NCI-H345 treated with DMSO at 0.1 percent for 48 hours (cell line): Measurements from ENCODE around the gene ABHD1.
"Not testable (repeated sequence)": the region's sequence is repeated elsewhere in the genome, so short reads cannot be mapped to it uniquely, and the experiment has no call there.

Experiments
- DNase-seq: peaks from one replicate; lab custom pipeline; 2025; ENCODE audit not compliant: unreplicated experiment; lab: John Stamatoyannopoulos, UW

Gene ABHD1

DNA sequence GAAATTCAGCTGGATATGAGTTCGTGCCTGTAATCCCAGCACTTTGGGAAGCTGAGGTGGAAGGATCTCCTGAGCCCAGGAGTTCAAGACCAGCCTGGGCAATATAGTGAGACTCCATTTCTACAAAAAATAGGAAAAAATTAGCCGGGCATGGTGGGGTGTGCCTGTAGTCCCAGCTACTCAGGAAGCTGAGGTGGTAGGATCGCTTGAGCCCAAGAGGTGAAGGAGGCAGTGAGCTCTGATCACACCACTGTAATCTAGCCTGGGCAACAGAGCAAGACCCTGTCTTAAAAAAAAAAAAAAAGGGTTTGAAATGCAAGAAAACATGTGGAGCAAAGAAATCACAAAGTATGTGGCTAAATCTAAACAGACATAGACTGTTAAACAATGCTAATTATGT, 14.5 kb upstream of the ABHD1 start:
- no peak for DNase-seq

DNA sequence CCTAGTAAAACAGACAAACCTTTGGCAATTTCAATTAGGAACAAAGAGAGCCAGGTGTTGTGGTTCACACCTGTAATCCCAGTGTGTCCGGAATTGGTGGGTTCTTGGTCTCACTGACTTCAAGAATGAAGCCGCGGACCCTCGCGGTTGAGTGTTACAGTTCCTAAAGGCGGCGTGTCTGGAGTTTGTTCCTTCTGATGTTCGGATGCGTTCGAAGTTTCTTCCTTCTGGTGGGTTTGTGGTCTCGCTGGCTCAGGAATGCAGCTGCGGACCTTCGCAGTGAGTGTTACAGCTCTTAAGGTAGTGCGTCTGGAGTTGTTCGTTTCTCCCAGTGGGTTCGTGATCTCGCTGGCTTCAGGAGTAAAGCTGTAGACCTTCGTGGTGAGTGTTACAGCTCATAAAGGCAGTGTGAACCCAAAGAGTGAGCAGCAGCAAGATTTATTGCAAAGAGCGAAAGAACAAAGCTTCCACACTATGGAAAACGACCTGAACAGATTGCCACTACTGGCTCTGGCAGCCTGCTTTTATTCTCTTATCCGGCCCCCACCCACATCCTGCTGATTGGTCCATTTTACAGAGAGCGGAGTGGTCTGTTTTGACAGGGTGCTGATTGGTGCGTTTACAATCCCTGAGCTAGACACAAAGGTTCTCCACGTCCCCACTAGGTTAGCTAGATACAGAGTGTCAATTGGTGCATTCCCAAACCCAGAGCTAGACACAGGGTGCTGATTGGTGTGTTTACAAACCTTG, 12.8 kb upstream of the ABHD1 start:
- not testable (repeated sequence) for DNase-seq

DNA sequence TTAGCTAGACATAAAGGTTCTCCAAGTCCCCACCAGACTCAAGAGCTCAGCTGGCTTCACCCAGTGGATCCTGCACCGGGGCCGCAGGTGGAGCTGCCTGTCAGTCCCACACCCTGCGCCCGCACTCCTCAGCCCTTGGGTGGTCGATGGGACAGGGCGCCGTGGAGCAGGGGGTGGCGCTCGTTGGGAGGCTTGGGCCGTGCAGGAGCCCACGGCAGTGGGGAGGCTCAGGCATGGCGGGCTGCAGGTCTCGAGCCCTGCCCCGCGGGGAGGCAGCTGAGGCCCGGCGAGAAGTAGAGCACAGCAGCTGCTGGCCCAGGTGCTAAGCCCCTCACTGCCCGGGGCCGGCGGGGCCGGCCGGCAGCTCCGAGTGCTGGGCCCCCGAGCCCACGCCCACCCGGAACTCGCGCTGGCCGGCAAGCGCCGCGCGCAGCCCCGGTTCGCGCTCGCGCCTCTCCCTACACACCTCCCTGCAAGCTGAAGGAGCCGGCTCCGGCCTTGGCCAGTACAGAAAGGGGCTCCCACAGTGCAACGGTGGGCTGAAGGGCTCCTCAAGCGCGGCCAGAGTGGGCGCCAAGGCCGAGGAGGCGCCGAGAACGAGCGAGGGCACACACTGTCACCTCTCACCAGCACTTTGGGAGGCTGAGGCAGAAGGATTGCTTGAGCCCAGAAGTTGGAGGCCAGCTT, 12.1 kb upstream of the ABHD1 start:
- DNase-seq, result not testable (repeated sequence)

DNA sequence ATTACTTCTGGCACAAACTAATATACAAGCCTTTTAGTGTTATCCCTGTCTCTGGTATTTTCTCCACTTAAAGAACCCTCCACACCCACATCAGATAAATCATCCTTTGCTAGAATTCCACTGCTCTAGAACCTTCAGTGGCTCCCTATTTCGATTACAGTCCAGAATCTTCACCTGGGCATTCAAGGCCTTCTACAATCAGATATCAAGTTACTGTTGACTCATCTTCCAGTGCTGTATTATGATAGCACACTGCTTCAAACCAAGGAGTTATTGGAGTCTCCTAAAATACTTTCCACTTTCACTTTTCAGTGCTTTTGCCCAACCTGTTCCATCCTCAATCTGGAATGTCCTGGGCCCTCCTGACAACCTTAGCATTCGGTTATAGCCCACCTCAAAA, 8.1 kb upstream of the ABHD1 start:
- DNase-seq, result no peak

DNA sequence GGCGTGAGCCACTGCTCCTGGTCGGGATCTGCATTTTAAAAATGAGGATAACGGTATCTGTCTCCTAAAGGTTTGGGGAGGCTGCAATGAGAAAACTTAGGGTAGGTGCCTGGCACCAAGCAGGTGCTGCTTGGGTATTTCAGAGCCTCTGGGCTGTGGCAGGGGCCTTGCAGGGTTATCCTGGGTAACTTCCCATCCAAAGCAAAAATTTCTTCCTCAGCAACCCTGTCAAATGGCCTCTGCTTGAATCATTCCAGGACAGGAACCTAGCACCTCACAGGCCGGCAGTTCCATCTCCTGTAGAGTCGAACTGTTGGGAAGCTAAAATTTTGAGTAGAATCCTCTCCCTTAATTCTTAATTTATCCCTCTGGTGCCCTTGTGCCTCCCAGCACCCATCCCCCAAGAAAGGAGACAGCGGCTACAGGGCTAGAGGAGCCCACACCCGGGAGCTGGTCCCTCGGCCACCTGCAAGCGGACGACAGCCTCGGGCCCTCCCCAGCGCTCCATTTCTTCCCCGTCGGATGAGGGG, 5.6 kb upstream of the ABHD1 start:
- DNase-seq, result no peak

DNA sequence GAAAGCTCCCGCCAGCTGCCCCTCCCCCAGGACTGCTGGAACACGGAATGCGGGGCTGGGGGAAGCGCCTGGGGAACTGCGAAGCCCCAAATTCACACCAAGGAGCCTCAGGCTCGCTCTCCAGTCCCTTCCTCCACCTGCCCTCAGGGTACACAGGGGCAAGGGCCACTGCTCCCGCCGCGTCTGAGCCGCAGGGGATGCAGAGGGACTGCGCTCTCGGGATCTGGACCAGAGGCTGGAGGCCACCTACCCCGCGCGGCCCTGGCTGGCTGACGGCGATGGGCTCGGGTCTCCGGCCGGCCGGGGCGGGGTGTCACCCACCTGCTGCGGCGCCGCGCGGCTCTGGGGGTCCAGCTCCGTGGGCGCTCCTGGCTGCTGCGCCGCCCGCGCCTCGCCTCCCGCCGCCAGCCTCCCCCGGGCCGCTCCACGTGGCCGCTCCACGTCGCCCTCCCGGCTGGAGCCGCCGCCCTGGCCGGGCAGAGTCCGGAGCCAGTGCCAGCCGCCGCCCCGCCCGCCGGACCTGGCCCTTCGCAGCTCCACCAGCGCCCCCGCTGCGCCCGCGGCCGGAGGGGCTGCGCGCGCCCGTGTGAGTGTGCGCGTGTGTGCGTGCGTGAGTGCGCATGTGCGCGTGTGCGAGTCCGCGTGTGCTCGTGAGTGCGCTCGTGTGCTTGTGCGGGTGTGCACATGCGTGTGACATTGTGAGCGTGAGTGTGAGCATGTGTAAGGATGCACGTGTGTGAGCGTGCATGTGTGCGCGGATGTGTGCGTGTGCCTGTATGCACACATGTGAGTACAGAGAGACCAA, 4.9 kb upstream of the ABHD1 start, which contains the start of gene CGREF1:
Gene CGREF1, minus strand, starts transcription at position 604 of the 805 bp plus-strand sequence. CDS start 14,762 bp downstream, outside the sequence.
- no peak for DNase-seq

DNA sequence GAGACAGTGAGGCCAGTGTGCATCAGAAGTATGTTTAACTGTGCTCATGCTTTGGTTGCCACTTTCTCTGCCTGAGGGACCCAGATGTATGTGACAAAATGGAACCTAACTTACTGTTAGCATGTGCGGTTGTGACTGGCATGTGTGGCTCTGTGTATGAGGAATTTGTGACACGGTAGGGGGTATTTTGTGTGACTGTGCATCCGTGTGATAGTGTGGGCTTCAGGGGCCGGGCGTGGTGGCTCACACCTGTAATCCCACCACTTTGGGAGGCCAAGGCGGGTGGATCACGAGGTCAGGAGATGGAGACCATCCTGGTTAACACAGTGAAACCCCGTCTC, 4.3 kb upstream of the ABHD1 start:
- DNase-seq, result not testable (repeated sequence)

DNA sequence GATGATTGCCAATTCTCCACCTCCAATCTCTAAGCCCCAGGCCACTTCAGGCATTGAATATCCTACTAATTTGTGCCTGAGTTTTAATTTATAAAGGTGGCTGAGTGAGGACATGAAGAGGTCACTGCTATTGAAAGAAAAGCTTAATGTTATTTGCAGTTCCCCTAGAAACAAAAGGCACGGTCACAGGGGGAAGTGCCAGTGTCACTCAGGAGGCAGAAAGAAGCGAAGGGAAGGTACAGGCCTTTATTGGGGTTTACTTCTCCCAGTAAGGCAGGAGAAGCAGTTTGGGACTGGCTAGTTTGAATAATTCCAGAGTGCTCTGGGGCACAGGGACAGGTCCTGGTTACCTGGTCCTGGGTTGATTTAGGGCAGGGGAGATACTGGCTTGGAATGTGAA, 1.7 kb upstream of the ABHD1 start:
- no peak for DNase-seq

DNA sequence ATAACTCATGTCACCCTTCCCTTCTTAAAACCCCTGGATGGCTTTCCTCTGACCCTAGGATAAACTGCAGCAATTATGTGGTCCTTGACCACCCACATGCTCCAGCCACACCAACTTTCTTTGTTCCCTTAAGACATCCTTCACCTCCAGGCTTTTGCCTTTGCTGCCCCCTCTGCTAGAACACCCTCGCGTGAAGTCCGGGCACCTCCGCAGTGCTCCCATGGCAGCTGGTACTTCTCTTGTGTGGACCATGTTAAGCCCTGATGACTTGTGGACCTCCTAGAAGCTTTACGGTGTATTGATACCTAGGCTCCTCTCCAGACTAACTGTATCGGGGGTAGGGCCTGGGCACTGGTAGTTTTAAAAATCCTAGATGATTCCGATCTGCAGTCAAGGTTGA, 824 bp upstream of the ABHD1 start:
- no peak for DNase-seq

DNA sequence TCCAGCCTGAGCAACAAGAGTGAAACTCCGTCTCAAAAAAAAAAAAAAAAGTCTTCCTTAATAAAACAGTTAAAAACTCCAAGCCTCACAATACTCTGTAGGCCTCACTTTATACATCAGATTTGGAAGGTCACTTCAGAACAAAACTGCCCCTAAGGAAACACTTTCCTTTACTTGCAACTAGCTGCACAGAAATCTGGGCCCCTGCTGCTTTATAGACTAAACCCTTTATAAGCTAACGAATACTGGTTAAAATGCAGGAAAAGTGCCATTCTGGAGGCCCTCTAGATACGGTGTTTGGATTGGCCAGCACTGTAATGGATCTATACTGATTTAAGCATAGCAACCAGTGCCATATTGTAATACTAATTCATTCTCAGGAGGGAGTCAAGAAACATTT, 1.5 kb downstream of the ABHD1 start:
- DNase-seq, result no peak

DNA sequence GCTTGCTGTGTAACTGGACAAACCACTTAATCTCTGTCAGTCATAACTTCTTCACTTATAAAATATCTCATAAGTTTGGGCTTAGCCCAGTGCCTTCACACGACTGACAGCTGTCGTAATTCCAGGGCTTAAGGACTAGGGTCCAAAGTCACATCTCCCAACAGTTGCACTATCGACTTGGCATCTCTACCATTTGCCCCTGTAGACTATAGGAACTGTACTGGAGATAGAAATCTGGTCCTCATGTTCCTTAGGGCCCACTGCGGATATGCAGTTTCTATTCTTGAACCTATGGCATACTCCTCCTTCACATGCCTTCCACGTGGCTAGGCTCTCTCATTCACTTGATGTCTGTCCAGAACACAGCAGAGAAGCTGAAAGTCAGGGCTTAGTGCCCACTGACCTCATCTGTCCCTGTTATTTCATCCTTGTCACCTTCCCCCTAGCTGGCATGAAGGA, 2.7 kb downstream of the ABHD1 start:
- DNase-seq, result no peak

DNA sequence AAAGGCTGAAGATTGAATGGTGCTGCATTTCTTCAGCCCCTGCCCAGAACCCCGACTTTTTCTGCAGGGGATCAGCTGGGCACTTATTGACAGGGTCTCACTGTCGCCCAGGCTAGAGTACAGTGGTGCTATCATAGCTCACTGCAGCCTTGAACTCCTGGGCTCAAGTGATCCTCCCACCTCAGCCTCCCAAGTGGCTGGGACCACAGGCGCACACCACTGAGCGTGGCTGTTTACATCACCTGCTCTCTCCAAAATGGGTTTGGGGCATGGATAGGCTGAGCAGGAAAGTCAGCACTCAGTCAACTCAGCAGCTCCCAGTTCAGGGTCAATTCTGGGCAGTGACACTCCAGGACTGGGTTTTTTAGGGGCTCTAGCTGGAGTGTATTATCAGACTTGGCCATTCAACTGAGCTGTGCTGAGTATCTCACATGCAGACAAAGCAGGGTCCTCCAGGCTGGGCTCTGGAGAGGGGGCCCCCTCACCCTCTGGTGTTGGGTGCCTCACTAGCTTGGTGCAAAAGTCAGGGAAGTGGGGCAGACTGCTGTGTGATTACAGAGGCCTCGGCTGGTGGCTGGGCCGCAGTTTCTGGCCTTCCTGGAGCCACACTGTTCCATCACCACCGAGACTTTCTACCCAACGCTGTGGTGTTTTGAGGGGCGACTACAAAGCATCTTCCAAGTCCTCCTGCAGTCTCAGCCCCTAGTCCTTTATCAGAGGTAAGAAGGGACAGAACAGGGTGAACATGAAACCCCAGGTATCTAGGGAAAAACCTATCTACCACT, 4.5 kb downstream of the ABHD1 start:
- no peak for DNase-seq

DNA sequence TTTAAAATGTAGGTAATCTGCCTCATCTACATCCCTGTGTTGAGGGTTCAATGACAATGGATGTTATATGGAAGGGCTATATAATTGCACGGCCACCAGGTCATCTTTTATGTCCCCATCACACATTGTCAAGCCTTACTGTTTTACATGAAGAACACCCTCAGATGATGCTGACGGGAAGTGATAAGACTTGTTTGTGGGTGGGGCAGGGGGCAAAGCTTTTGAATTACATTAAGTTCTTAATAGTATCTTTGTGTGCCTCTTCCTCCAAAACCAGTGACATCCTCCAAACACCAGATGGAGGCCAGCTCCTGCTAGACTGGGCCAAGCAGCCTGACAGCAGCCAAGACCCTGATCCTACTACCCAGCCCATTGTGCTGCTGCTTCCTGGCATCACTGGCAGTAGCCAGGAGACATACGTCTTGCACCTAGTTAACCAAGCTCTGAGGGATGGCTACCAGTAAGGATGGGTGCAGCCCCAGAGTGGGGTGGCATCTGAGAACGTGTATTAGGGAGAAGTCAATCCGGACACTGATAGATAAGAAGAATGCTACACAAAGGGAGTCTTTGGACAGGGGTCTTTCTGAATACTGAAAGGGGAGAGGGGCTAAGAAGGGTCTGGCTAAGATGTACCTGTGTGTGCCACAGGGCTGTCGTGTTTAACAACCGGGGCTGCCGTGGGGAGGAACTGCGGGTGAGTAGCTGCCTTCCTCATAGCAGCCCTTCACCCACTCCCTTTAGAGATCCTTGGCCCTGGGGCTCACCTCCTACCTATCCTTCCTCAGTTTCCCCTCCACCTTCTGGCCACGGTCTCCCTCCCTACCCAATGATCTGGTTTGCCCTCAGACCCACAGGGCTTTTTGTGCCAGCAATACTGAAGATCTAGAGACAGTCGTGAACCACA, 5.3 kb downstream of the ABHD1 start:
- DNase-seq, result no peak

DNA sequence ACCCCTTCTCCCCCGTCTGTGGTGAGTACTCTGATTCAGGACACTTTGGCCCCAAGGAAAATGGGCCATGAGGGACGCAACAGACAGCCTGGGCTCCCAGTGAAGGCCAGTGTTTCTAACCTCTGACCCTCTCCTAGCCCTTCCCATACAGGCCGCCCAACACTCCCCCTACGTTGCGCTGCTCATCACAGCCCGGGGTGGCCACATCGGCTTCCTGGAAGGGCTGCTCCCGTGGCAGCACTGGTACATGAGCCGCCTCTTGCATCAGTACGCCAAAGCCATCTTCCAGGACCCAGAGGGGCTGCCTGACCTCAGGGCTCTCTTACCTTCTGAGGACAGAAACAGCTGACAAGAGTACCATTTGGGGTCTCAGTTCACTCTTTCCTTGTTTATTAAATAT, 6.8 kb downstream of the ABHD1 start:
- DNase-seq, result no peak

DNA sequence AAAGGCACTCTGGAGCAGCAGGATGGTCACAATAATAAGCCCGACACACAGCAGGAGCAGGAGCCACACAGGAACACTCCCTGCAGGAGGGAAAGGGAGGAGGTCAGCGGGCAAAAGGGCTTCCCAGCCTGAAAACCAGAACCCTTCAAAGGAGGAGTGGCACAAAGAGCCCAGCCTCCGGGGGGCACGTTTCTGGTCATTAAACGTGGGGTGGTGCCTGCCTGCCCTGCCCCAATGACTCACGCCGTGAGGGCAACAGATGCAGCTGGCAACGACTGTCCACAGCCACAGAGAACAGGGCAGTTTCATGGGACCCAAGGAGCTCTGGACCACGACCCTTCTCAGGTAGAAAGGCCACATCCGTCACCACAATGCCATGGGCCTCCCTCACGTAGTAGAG, 7.8 kb downstream of the ABHD1 start:
- DNase-seq, result no peak

DNA sequence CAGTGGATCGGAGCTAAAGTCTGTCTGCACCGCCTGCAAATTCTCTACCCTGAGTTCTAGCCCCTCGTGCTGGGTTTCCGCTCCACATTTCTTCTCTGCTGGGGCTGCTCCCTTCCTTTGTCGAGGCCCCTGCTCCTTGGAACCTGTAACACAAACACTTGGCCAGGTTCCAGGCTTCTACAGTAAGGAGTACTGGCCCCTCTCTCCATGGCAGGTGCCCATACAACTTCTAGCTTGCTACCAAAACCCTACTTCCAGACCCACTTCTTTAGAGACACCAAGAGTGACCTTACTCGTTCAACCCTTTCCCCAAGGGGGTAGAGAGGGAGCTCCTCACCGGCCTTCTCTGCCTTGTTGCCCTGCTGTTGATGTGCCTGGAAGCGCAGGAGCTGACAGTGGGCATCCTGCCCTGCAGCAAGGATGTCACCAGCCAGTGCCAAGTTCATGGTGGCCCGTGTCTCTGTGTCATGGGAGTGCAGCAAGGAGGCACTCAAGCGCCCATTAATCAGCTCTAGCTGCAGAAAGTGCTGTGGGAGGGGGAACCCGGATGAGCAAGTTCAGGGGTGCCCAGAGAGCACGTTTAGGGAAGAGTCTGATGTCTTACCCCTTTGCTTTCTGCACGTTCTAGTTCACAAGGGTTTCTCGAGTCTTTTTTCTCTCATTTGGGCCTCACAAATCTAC, 9.7 kb downstream of the ABHD1 start:
- DNase-seq, result no peak

DNA sequence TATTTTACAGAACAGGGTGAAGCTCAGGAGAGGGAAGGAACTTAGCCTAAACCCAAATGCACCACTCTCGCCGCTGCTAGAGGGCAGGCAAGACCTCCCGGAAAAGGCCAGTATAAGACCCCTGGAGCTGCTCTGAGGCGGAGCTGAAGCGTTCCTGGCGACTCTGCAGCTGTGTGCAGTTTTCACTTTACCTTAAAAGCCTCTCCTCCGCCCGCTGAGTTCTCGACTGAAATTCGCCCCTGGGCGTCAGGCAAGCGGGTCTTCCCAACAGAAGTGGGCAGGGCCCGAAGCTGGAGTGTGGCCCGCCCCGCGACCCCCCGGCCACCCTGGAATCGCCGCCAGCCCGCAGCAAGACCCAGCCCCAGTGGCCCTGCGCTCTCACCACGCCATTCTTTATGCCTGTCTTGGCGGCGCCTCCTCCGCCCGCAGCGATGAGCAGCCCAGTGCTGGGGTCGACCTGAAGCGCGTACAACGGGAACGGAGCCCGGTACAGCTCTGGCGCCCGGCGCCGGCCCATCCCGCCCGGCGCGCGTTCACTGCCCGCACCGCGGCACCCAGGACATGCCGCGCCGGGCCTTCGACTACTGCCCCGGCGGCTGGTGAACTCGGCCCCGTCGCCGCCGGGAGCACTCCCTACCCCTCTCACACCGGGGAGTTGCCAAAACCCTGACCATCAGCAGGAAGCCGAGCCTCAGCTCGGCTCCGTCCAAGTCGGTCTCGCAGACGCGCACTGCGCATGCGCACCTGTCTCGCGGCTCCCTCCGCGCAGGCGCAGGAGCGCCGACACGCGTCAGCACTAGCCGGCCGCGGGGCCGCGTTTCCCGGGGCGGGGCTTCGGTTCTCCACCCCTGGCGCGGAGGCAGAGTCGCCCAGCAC, 10.5 kb downstream of the ABHD1 start, which contains the start of gene PREB:
Gene PREB, minus strand, starts transcription at position 732 of the 876 bp plus-strand sequence. Its CDS starts 215 bp downstream, at position 517.
- peak; percentile 97 for DNase-seq
